ENCODE results near the gene ZNF529.

Gene ZNF529

DNA sequence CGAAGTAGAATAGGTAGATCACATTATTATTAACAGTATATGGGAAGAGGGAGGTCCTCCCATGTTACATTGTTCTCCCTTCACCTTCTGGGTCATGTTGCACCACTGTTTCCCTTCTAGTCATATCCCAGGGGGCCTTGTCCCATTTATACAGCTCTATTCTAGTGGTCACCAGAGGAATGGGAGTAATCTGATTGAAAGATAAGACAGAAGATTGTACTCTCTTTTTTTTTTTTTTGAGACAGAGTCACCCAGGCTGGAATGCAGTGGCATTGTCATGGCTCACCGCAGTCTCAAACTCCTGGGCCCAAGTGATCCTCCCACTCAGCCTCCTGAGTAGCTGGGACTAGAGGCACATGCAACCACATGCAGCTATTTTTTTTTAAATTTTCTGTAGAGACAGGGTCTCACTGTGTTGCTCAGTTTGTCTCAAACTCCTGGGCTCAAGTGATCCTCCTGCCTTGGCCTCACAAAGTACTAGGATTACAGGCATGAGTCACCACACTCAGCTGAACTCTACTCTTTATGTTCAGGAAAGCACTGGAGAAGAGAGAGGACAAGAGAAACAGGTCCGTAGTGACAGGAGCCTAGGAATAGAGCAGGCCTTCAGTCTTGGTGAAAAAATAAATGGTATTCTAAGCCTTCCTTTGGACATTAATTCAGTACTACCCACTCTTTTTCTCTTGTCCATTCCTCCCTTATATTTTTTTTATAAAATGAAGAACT is 4.3 kb upstream of the ZNF529 start:
- no peak overlapping the region for H3K4me3 ChIP-seq (ENCODE audit: insufficient read length, low read depth)

DNA sequence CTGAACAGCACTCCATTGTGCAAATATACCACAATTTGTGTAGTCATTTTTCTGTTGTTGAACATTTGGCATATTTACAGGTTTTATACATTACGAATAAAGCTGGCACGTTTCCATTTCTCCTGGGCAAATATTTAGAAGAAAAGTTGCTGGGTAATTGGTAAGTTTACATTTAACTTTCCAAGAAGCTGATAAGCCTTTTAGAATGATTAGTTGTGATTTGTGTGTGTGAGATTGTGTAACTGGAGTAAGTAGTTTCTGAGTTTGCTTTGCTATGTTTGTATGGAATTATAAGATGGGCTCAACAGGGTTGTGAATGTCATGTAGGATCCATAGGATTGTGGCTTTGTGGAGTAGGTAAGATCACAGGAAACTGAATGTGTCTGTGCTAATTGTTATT is 1.6 kb upstream of the ZNF529 start:
- Histone ChIP-seq H3K9ac (ENCODE audit: insufficient read length, low read depth) (no peak overlapping the region), H3K4me1 (ENCODE audit: insufficient read depth, insufficient read length) (peaks cover 2% of the 10 kb centered on the region), H3K27me3 (ENCODE audit: insufficient read depth, insufficient read length) (no peaks in the 10 kb centered on the region), H3K36me3 (ENCODE audit: insufficient read depth, insufficient read length, low read length) (peaks cover 34% of the 10 kb centered on the region), H3K4me3 (ENCODE audit: insufficient read length, low read depth) (peak overlapping the region; percentile 91), H3K9me3 (ENCODE audit: insufficient read depth, low read length) (no peaks in the 10 kb centered on the region)
- TF ChIP-seq ZNF274 (IDR thresholded peaks at IDR 0.05; ENCODE audit: low read depth, low read length) = no peak
- no peak for TF ChIP-seq YY1 (IDR thresholded peaks at IDR 0.05; ENCODE audit: insufficient read depth, insufficient read length)
- no peak for TF ChIP-seq SUZ12 (IDR thresholded peaks at IDR 0.05; ENCODE audit: extremely low read depth, insufficient read depth, insufficient read length)
- DNase-seq (ENCODE audit: low read depth, low spot score) = no peak

More for the DNA sequence above, 4.3 kb upstream of the ZNF529 start:
- Histone ChIP-seq H3K4me1 (ENCODE audit: insufficient read depth, insufficient read length) (peaks cover 2% of the 10 kb centered on the region), H3K27me3 (ENCODE audit: insufficient read depth, insufficient read length) (no peaks in the 10 kb centered on the region), H3K36me3 (ENCODE audit: insufficient read depth, insufficient read length, low read length) (peaks cover 43% of the 10 kb centered on the region), H3K9me3 (ENCODE audit: insufficient read depth, low read length) (no peaks in the 10 kb centered on the region), H3K9ac (ENCODE audit: insufficient read length, low read depth) (no peak overlapping the region)
- peak; percentile 1 for DNase-seq (ENCODE audit: low read depth, low spot score)
- TF ChIP-seq YY1 (IDR thresholded peaks at IDR 0.05; ENCODE audit: insufficient read depth, insufficient read length) (no peak), ZNF274 (IDR thresholded peaks at IDR 0.05; ENCODE audit: low read depth, low read length) (no peak), SUZ12 (IDR thresholded peaks at IDR 0.05; ENCODE audit: extremely low read depth, insufficient read depth, insufficient read length) (no peak)

- Histone ChIP-seq H3K9me3 (ENCODE audit: insufficient read depth, low read length) (no peaks in the 10 kb centered on the region), H3K36me3 (ENCODE audit: insufficient read depth, insufficient read length, low read length) (peaks cover 34% of the 10 kb centered on the region), H3K4me3 (ENCODE audit: insufficient read length, low read depth) (peak overlapping the region; percentile 91), H3K27me3 (ENCODE audit: insufficient read depth, insufficient read length) (no peaks in the 10 kb centered on the region), H3K9ac (ENCODE audit: insufficient read length, low read depth) (peak overlapping the region; percentile 93), H3K4me1 (ENCODE audit: insufficient read depth, insufficient read length) (peaks cover 2% of the 10 kb centered on the region)
- TF ChIP-seq SUZ12 (IDR thresholded peaks at IDR 0.05; ENCODE audit: extremely low read depth, insufficient read depth, insufficient read length) (no peak), YY1 (IDR thresholded peaks at IDR 0.05; ENCODE audit: insufficient read depth, insufficient read length) (no peak), ZNF274 (IDR thresholded peaks at IDR 0.05; ENCODE audit: low read depth, low read length) (no peak)
- no peak for DNase-seq (ENCODE audit: low read depth, low spot score)
Measured at GRCh38 chr19:36573895-36574720, 1.0 kb upstream of the ZNF529 start.

DNA sequence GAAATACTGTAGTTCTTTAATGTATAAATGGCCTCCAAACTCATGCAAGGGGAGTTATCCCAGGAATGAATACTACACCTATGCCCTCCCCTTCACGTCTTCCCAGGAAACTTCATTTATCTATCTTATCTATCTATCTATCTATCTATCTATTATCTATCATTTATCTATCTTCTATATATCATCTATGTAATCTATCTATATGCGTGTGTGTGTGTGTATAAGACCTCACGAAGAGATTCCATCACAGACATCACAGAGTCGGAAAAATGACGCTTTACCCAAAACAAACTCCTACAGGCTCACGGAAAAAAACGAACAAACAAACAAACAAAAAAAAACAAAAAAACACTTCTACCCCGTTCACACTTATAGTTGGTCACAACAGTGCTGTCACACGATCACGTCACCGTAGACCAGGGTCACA is 486 bp downstream of the ZNF529 start:
- no peak for DNase-seq (ENCODE audit: low read depth, low spot score)
- Histone ChIP-seq H3K9me3 (ENCODE audit: insufficient read depth, low read length) (no peaks in the 10 kb centered on the region), H3K27me3 (ENCODE audit: insufficient read depth, insufficient read length) (no peaks in the 10 kb centered on the region), H3K36me3 (ENCODE audit: insufficient read depth, insufficient read length, low read length) (peaks cover 31% of the 10 kb centered on the region), H3K4me3 (ENCODE audit: insufficient read length, low read depth) (peak overlapping the region; percentile 91), H3K4me1 (ENCODE audit: insufficient read depth, insufficient read length) (peaks cover 2% of the 10 kb centered on the region), H3K9ac (ENCODE audit: insufficient read length, low read depth) (peak overlapping the region; percentile 93)
- TF ChIP-seq YY1 (IDR thresholded peaks at IDR 0.05; ENCODE audit: insufficient read depth, insufficient read length) (no peak), SUZ12 (IDR thresholded peaks at IDR 0.05; ENCODE audit: extremely low read depth, insufficient read depth, insufficient read length) (no peak)

GRCh38 chr19:36564391-36564790 is 8.7 kb downstream of the ZNF529 start:
- DNase-seq (ENCODE audit: low read depth, low spot score) = no peak
- Histone ChIP-seq H3K9me3 (ENCODE audit: insufficient read depth, low read length) (peaks cover 51% of the 10 kb centered on the region), H3K27me3 (ENCODE audit: insufficient read depth, insufficient read length) (no peaks in the 10 kb centered on the region), H3K4me3 (ENCODE audit: insufficient read length, low read depth) (no peak overlapping the region), H3K4me1 (ENCODE audit: insufficient read depth, insufficient read length) (no peaks in the 10 kb centered on the region), H3K36me3 (ENCODE audit: insufficient read depth, insufficient read length, low read length) (peaks cover 20% of the 10 kb centered on the region), H3K9ac (ENCODE audit: insufficient read length, low read depth) (no peak overlapping the region)
- TF ChIP-seq ZNF274 (IDR thresholded peaks at IDR 0.05; ENCODE audit: low read depth, low read length) (no peak), SUZ12 (IDR thresholded peaks at IDR 0.05; ENCODE audit: extremely low read depth, insufficient read depth, insufficient read length) (no peak), YY1 (IDR thresholded peaks at IDR 0.05; ENCODE audit: insufficient read depth, insufficient read length) (no peak)

GRCh38 chr19:36547001-36547732 is 25.9 kb downstream of the ZNF529 start:
- H3K4me1 ChIP-seq (ENCODE audit: insufficient read depth, insufficient read length) = no peaks in the 10 kb centered on the region
- peaks cover 100% of the 10 kb centered on the region for H3K9me3 ChIP-seq (ENCODE audit: insufficient read depth, low read length)
- H3K36me3 ChIP-seq (ENCODE audit: insufficient read depth, insufficient read length, low read length) = peaks cover 65% of the 10 kb centered on the region
- TF ChIP-seq ZNF274 (IDR thresholded peaks at IDR 0.05; ENCODE audit: low read depth, low read length) = peak; percentile 96
- TF ChIP-seq YY1 (IDR thresholded peaks at IDR 0.05; ENCODE audit: insufficient read depth, insufficient read length) = no peak
- no peaks in the 10 kb centered on the region for H3K27me3 ChIP-seq (ENCODE audit: insufficient read depth, insufficient read length)
- DNase-seq (ENCODE audit: low read depth, low spot score) = no peak
- no peak overlapping the region for H3K9ac ChIP-seq (ENCODE audit: insufficient read length, low read depth)
- no peak overlapping the region for H3K4me3 ChIP-seq (ENCODE audit: insufficient read length, low read depth)
